Keratinocyte (primary cell): Measurements from ENCODE around the gene GCC2. TPM values are rescaled to one million over a fixed set of nuclear protein-coding genes. Genes with fewer than 3 reads are reported as not detected.

ENCODE experiments used
- DNase-seq: peaks from one replicate; pipeline ENCODE4 v3.0.0-alpha.2; 2011; ENCODE audit warnings: low read depth, missing footprints, low spot score
- FAIRE-seq: peaks from 2 replicates; lab custom pipeline; 2011; peaks lifted over from hg19 to GRCh38; lab: Jason Lieb, UNC
- H2AFZ ChIP-seq: 2 replicates; pipeline ENCODE4 v1.6.0; 2012; ENCODE audit warnings: low read length, control low read depth, inconsistent platforms; ENCODE audit not compliant: control insufficient read depth
- H3K27ac ChIP-seq: 2 replicates; pipeline ENCODE4 v1.5.1; 2011; ENCODE audit warnings: low read length; ENCODE audit not compliant: control insufficient read depth, insufficient read depth
- H3K27me3 ChIP-seq: 3 replicates; pipeline ENCODE4 v1.6.0; 2011; ENCODE audit warnings: low read length; ENCODE audit not compliant: control insufficient read depth, insufficient read depth; ENCODE audit errors: extremely low read depth
- H3K36me3 ChIP-seq, 2 experiments: 2 replicates in 1 of 2; 3 replicates in 1 of 2; pipeline ENCODE4 v1.5.1; 2011; ENCODE audit warnings: low read length in 2 of 2, mild to moderate bottlenecking in 1 of 2; ENCODE audit not compliant: control insufficient read depth in 2 of 2, insufficient read depth in 2 of 2; ENCODE audit errors: extremely low read depth in 1 of 2
- H3K4me1 ChIP-seq: 3 replicates; pipeline ENCODE4 v1.5.1; 2011; ENCODE audit warnings: low read length; ENCODE audit not compliant: control insufficient read depth, insufficient read depth; ENCODE audit errors: extremely low read depth
- H3K4me2 ChIP-seq: 3 replicates; pipeline ENCODE4 v1.6.0; 2011; ENCODE audit warnings: low read depth, low read length; ENCODE audit not compliant: control insufficient read depth, insufficient read depth; ENCODE audit errors: extremely low read depth
- H3K4me3 ChIP-seq, 3 experiments: fragments of 200-600 bp in 1 of 3; sonication (generic) in 1 of 3; 2 replicates in 2 of 3; 3 replicates in 1 of 3; pipeline ENCODE4 v1.5.1; 2011 to 2016; ENCODE audit warnings: low read length in 3 of 3, mild to moderate bottlenecking in 3 of 3, control low read depth in 2 of 3, inconsistent platforms in 1 of 3, low read depth in 1 of 3, mixed read lengths in 1 of 3, mixed run types in 1 of 3, moderate library complexity in 1 of 3; ENCODE audit not compliant: control insufficient read depth in 2 of 3, insufficient read depth in 2 of 3; ENCODE audit errors: extremely low read depth in 1 of 3
- H3K79me2 ChIP-seq: 2 replicates; pipeline ENCODE4 v1.6.0; 2012; ENCODE audit warnings: low read length; ENCODE audit not compliant: control insufficient read depth, insufficient read depth
- H3K9ac ChIP-seq: 3 replicates; pipeline ENCODE4 v1.6.0; 2011; ENCODE audit warnings: low read length; ENCODE audit not compliant: control insufficient read depth, insufficient read depth; ENCODE audit errors: extremely low read depth
- H3K9me1 ChIP-seq: 3 replicates; pipeline ENCODE4 v1.6.0; 2011; ENCODE audit warnings: low read length; ENCODE audit not compliant: control insufficient read depth, insufficient read depth; ENCODE audit errors: extremely low read depth
- H3K9me3 ChIP-seq: 2 replicates; pipeline ENCODE4 v1.5.1; 2012; ENCODE audit warnings: low read depth, low read length; ENCODE audit not compliant: control insufficient read depth
- H4K20me1 ChIP-seq: 3 replicates; pipeline ENCODE4 v1.6.0; 2011; ENCODE audit warnings: low read length; ENCODE audit not compliant: control insufficient read depth, insufficient read depth; ENCODE audit errors: extremely low read depth
- CTCF ChIP-seq, 3 experiments: IDR thresholded peaks in 1 of 3; conservative IDR thresholded peaks in 1 of 3; optimal IDR thresholded peaks in 1 of 3; 2 replicates in 2 of 3; 3 replicates in 1 of 3; pipeline versions ENCODE3 to v1.5.1; 2011; ENCODE audit warnings: low read length in 3 of 3, mild to moderate bottlenecking in 3 of 3, moderate library complexity in 2 of 3, control low read depth in 1 of 3, inconsistent platforms in 1 of 3; ENCODE audit not compliant: insufficient read depth in 2 of 3; ENCODE audit errors: extremely low read depth in 1 of 3
- EZH2 ChIP-seq: IDR thresholded peaks from one replicate; pipeline ENCODE4 v1.6.1; 2012; ENCODE audit warnings: inconsistent platforms, mild to moderate bottlenecking, low read length, moderate library complexity
- dilution Hi-C: fragments of 300-500 bp; cut with MboI; formaldehyde crosslinking; loops from one replicate; pipeline ENCODE4 v1.7.0; 2020; ENCODE audit warnings: low sequenced_read_pairs; ENCODE audit not compliant: extremely low pct_ligation_motif_present
- polyA plus RNA-seq, 5 experiments: library from polyadenylated mRNA; depleted of rRNA in 3 of 5; stranded (reverse) in 3 of 5; stranded (forward) in 1 of 5; unstranded in 1 of 5; fragments of >200 nt; gene quantifications; 1 replicate in 1 of 5; 2 replicates in 3 of 5; 3 replicates in 1 of 5; pipeline versions ENCODE4 v1.2.1 to v1.2.3, GENCODE V29; 2011 to 2012; ENCODE audit warnings: missing spikeins in 2 of 5, low read depth in 1 of 5, low replicate concordance in 1 of 5

GCC2 gene
- polyA plus RNA-seq, 1 donor (not counting 4 experiments of a cell fraction or from before 2014, with no cell fraction given): 8.4 TPM

GRCh38 chr2:108417254-108417653, 31.8 kb upstream of the GCC2 start:
- Histone ChIP-seq H3K9me1 (no peaks in the 10 kb centered on the region), H3K4me2 (no peak overlapping the region), H3K4me3 (no peak overlapping the region), H2AFZ (no peak overlapping the region), H3K27me3 (no peaks in the 10 kb centered on the region), H4K20me1 (no peaks in the 10 kb centered on the region), H3K9ac (no peak overlapping the region), H3K36me3 (no peaks in the 10 kb centered on the region), H3K27ac (no peak overlapping the region), H3K9me3 (no peaks in the 10 kb centered on the region), H3K79me2 (no peaks in the 10 kb centered on the region), H3K4me1 (peaks cover 24% of the 10 kb centered on the region)
- dilution Hi-C loops: no loop called here
- no peak for DNase-seq
- TF ChIP-seq EZH2 (no peak), CTCF (optimal IDR thresholded peaks at IDR 0.05 in 1 of 3, IDR thresholded peaks at IDR 0.05 in 1 of 3, conservative IDR thresholded peaks at IDR 0.05 in 1 of 3; ENCODE audit: extremely low read depth in 1 of 3, insufficient read depth in 2 of 3, low read length in 3 of 3) (peak in 2 of 3 experiments; percentile 31 to 64)
- no peak for FAIRE-seq

- DNase-seq (no peak), FAIRE-seq (no peak)
- TF ChIP-seq CTCF (optimal IDR thresholded peaks at IDR 0.05 in 1 of 3, IDR thresholded peaks at IDR 0.05 in 1 of 3, conservative IDR thresholded peaks at IDR 0.05 in 1 of 3; ENCODE audit: extremely low read depth in 1 of 3, insufficient read depth in 2 of 3, low read length in 3 of 3): no peak
- no peak for TF ChIP-seq EZH2
- H3K4me1 ChIP-seq: peaks cover 16% of the 10 kb centered on the region
- H3K9me3 ChIP-seq: no peaks in the 10 kb centered on the region
- H2AFZ ChIP-seq: no peak overlapping the region
- no peak overlapping the region for H3K27ac ChIP-seq
- no peaks in the 10 kb centered on the region for H3K27me3 ChIP-seq
- no peak overlapping the region for H3K4me2 ChIP-seq
- H3K9ac ChIP-seq: no peak overlapping the region
- no peaks in the 10 kb centered on the region for H3K79me2 ChIP-seq
- no peaks in the 10 kb centered on the region for H3K9me1 ChIP-seq
- dilution Hi-C loops: no loop called here
- no peaks in the 10 kb centered on the region for H4K20me1 ChIP-seq
- H3K4me3 ChIP-seq: no peak overlapping the region
- no peaks in the 10 kb centered on the region for H3K36me3 ChIP-seq
These were observed 30.6 kb upstream of the GCC2 start for GRCh38 chr2:108418416-108418815.
